Measurements from ENCODE around the gene KDM5A.

- TF ChIP-seq, protein P1, sequence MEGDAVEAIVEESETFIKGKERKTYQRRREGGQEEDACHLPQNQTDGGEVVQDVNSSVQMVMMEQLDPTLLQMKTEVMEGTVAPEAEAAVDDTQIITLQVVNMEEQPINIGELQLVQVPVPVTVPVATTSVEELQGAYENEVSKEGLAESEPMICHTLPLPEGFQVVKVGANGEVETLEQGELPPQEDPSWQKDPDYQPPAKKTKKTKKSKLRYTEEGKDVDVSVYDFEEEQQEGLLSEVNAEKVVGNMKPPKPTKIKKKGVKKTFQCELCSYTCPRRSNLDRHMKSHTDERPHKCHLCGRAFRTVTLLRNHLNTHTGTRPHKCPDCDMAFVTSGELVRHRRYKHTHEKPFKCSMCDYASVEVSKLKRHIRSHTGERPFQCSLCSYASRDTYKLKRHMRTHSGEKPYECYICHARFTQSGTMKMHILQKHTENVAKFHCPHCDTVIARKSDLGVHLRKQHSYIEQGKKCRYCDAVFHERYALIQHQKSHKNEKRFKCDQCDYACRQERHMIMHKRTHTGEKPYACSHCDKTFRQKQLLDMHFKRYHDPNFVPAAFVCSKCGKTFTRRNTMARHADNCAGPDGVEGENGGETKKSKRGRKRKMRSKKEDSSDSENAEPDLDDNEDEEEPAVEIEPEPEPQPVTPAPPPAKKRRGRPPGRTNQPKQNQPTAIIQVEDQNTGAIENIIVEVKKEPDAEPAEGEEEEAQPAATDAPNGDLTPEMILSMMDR (IDR thresholded peaks at IDR 0.05) = no peak
- no peak for TF ChIP-seq POLR2A (IDR thresholded peaks at IDR 0.05)
These were observed 63.2 kb downstream of the KDM5A start for GRCh38 chr12:325906-326305.
